Body of pancreas (tissue), 4 donors: ENCODE data around the gene CCDC63. TPM values are rescaled to one million over a fixed set of nuclear protein-coding genes. Genes with fewer than 3 reads are reported as not detected.
A peak's percentile ranks its signal among the peaks of the same experiment; 100 is the strongest.

Experiments
- ATAC-seq: fragments of 150-250 bp; one replicate; pipeline ENCODE4 v1.9.1; 2016
- DNase-seq, 4 donors: peaks; one replicate each; pipeline ENCODE4 v3.0.0-alpha.2; 2019
- H3K27ac ChIP-seq, 4 donors: fragments of 200-600 bp; sonication (generic); 1 replicate in 3 of 4; 2 replicates in 1 of 4; pipeline versions ENCODE4 v1.5.1 to v1.6.1; 2016 to 2019; ENCODE audit warnings: mild to moderate bottlenecking in 1 of 4, mixed read lengths in 1 of 4, moderate library complexity in 1 of 4
- H3K27me3 ChIP-seq, 2 donors: fragments of 200-600 bp; sonication (generic); one replicate each; pipeline ENCODE4 v1.6.0; 2016; ENCODE audit warnings: mild to moderate bottlenecking in 1 of 2
- H3K36me3 ChIP-seq, 2 donors: fragments of 200-600 bp; sonication (generic); replicated peaks in 1 of 2; 2 replicates each; pipeline ENCODE4 v1.5.1; 2016; ENCODE audit warnings: low read depth in 2 of 2; ENCODE audit not compliant: insufficient read depth in 1 of 2
- H3K4me1 ChIP-seq: fragments of 200-600 bp; sonication (generic); one replicate; pipeline ENCODE4 v1.6.0; 2016
- H3K4me3 ChIP-seq, 2 donors: fragments of 200-600 bp; sonication (generic); 1 replicate in 1 of 2; 2 replicates in 1 of 2; pipeline ENCODE4 v1.5.1; 2016 to 2019
- H3K9me3 ChIP-seq, 3 donors: fragments of 200-600 bp; sonication (generic); 1 replicate in 2 of 3; 2 replicates in 1 of 3; pipeline ENCODE4 v1.5.1; 2016
- POLR2A ChIP-seq, 3 donors: fragments of 450-650 bp; IDR thresholded peaks; one replicate each; pipeline ENCODE4 v1.6.1; 2016; ENCODE audit warnings: antibody characterized with exemption in 3 of 3, mild to moderate bottlenecking in 2 of 3
- WGBS, 2 donors: methylation state at CpG; one replicate each; pipeline ENCODE4 v1.1.5; 2017; 5-methylcytosine and 5-hydroxymethylcytosine counted together
- intact Hi-C: fragments of 100-400 bp; cut with DNase I; formaldehyde crosslinking; loops from one replicate; pipeline ENCODE4 v1.15.1; 2023
- total RNA-seq, 2 donors: library from RNA; depleted of rRNA; stranded (reverse); fragments of >200 nt; gene quantifications; one replicate each; pipeline ENCODE4 v1.1.0, GENCODE V29; 2016
- TF ChIP-seq, protein P1 (sequence below), 7 experiments: fragments of 450-650 bp in 4 of 7; fragments of 200-600 bp in 3 of 7; sonication (generic) in 3 of 7; IDR thresholded peaks; one replicate each; pipeline ENCODE4 v1.5.1; 2016 to 2019; ENCODE audit warnings: antibody characterized with exemption in 7 of 7

Gene CCDC63
- total RNA-seq, 2 donors from 2014 or later = not detected

DNA sequence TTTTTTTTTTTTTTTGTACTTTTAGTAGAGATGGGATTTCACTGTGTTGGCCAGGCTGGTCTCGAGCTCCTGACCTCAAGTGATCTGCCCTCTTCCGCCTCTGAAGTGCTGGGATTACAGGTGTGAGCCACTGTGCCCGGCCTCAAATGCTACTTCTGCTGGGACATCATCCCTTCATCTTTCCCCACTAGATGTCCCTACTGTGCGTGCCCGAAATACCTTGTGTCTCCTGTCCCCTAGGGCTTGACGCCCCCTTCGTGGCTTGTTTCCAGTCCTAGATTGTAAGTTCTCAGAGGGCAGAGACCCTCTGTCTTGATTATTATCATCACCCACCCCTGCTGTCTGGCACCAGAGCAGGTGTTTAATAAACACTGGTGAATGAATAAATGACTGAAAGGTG, 14.9 kb downstream of the CCDC63 start:
- 63 to 67% methylated on average over 7 of the region's 7 CpGs for WGBS, 2 donors
- no peak for TF ChIP-seq POLR2A (IDR thresholded peaks at IDR 0.05)
- TF ChIP-seq, protein P1, sequence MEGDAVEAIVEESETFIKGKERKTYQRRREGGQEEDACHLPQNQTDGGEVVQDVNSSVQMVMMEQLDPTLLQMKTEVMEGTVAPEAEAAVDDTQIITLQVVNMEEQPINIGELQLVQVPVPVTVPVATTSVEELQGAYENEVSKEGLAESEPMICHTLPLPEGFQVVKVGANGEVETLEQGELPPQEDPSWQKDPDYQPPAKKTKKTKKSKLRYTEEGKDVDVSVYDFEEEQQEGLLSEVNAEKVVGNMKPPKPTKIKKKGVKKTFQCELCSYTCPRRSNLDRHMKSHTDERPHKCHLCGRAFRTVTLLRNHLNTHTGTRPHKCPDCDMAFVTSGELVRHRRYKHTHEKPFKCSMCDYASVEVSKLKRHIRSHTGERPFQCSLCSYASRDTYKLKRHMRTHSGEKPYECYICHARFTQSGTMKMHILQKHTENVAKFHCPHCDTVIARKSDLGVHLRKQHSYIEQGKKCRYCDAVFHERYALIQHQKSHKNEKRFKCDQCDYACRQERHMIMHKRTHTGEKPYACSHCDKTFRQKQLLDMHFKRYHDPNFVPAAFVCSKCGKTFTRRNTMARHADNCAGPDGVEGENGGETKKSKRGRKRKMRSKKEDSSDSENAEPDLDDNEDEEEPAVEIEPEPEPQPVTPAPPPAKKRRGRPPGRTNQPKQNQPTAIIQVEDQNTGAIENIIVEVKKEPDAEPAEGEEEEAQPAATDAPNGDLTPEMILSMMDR (IDR thresholded peaks at IDR 0.05) = no peak
- Histone ChIP-seq H3K4me1 (no peaks in the 10 kb centered on the region), H3K27me3 (no peaks in the 10 kb centered on the region), H3K9me3 (no peaks in the 10 kb centered on the region), H3K27ac (no peak overlapping the region), H3K36me3 (no peaks in the 10 kb centered on the region), H3K4me3 (no peak overlapping the region)
- intact Hi-C loops = no loop called here
- DNase-seq = no peak
- ATAC-seq = no peak

DNA sequence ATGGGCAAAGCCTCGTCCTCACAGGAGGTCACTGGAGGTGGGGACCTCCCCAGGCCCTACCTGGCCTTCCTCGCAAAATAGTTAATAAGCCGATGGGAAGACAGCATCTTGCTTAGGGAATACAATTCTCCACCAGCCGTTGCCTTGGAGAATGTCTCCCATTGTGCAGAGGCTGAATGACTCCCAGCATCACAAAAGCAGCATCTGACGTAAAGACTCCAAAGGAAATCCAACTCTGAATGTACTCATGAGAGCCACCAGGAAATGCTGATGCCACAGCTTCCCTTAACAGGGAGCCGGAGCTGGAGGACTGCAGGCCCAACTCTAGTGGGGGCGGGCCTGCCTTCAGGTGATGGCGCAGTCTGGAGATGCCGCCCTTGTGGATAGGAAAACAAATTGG, 15.5 kb downstream of the CCDC63 start:
- no peak overlapping the region for H3K4me3 ChIP-seq
- ATAC-seq (no peak), DNase-seq (no peak)
- intact Hi-C loops = no loop called here
- 72 to 84% methylated on average over 9 of the region's 9 CpGs for WGBS, 2 donors
- no peaks in the 10 kb centered on the region for H3K36me3 ChIP-seq
- H3K4me1 ChIP-seq = no peaks in the 10 kb centered on the region
- H3K9me3 ChIP-seq = no peaks in the 10 kb centered on the region
- no peaks in the 10 kb centered on the region for H3K27me3 ChIP-seq
- TF ChIP-seq POLR2A (IDR thresholded peaks at IDR 0.05) = no peak
- TF ChIP-seq, protein P1 (IDR thresholded peaks at IDR 0.05) = no peak
- H3K27ac ChIP-seq = no peak overlapping the region

DNA sequence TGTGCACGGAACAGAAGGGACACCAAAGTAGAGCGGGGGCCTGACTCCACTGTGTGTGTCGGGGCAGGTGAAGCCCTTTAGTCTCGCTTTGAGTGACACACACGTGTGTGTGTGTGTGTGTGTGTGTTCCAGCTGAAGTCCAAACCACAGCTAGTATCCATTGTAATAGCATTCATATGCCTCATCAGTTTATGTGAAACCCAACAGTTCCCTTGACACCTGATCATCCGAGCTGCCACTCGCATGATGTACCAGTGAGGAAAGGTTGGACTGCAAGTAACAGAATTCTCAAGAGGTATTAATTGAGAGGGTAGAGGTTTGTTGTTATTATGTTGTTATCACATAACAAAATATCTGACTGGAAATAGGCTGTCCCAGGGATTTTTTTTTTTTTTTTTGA, 16.4 kb downstream of the CCDC63 start:
- H3K9me3 ChIP-seq = no peaks in the 10 kb centered on the region
- no peaks in the 10 kb centered on the region for H3K36me3 ChIP-seq
- no peak overlapping the region for H3K4me3 ChIP-seq
- WGBS, 2 donors = 77 to 96% methylated on average over 7 of the region's 7 CpGs
- no peak for DNase-seq
- no peaks in the 10 kb centered on the region for H3K27me3 ChIP-seq
- no peaks in the 10 kb centered on the region for H3K4me1 ChIP-seq
- no peak for ATAC-seq
- no peak overlapping the region for H3K27ac ChIP-seq
- TF ChIP-seq, protein P1 (IDR thresholded peaks at IDR 0.05) = no peak
- TF ChIP-seq POLR2A (IDR thresholded peaks at IDR 0.05) = no peak
- intact Hi-C loops = no loop called here

DNA sequence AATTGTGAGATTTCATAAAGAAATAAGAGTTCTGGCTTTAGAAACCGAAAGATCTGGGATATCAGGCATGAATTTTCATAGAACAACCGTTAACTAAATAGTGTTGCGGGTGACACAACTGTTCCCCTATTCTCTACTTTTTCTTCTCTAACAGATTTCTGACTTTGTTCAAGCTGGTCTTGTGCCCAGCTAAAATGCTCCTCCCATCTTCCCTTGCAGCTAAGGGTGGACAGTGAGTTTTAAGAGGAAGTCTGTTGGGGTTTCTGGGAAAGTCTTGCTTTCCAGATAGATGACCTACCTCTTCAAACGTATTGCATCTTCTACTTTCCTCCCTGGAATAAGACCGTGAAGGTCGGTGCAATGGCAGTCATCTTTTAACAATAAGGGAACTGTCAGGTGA, 18.7 kb downstream of the CCDC63 start:
- Histone ChIP-seq H3K27me3 (no peaks in the 10 kb centered on the region), H3K9me3 (no peaks in the 10 kb centered on the region), H3K4me3 (no peak overlapping the region), H3K36me3 (no peaks in the 10 kb centered on the region), H3K27ac (no peak overlapping the region), H3K4me1 (no peaks in the 10 kb centered on the region)
- no peak for ATAC-seq
- TF ChIP-seq, protein P1 (IDR thresholded peaks at IDR 0.05) = no peak
- TF ChIP-seq POLR2A (IDR thresholded peaks at IDR 0.05) = no peak
- 81 to 85% methylated on average over 6 of the region's 6 CpGs for WGBS, 2 donors
- DNase-seq = no peak
- intact Hi-C loops = no loop called here

DNA sequence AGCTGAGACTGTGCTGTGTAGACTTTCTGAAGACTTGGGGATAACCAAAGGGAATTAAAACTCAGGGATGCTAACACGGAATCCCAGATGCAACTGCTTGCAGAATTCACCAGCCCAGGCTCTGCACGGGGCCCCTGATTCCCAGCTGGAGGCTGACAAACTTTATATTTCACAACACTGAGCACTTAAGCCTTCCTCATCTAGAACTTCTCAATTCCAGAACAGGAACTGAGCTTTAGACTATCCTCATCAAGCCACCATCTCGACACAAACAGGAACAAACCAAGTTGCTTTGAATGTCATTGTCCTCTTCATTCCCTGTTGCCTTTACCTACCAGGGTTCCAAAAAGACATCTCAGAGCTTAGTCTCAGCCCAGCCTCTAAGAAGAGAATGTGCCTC, 22.2 kb downstream of the CCDC63 start:
- intact Hi-C loops = no loop called here
- WGBS, 2 donors = 41 to 48% methylated on average over 3 of the region's 3 CpGs
- Histone ChIP-seq H3K9me3 (no peaks in the 10 kb centered on the region), H3K27me3 (no peaks in the 10 kb centered on the region), H3K4me1 (no peaks in the 10 kb centered on the region), H3K27ac (no peak overlapping the region), H3K36me3 (no peaks in the 10 kb centered on the region), H3K4me3 (no peak overlapping the region)
- ATAC-seq (no peak), DNase-seq (peak in 1 of 4 donors; percentile 13)
- no peak for TF ChIP-seq POLR2A (IDR thresholded peaks at IDR 0.05)
- TF ChIP-seq, protein P1 (IDR thresholded peaks at IDR 0.05) = no peak
